ENCODE data around the gene SH3BP1.
A peak's percentile ranks its signal among the peaks of the same experiment; 100 is the strongest.

The SH3BP1 gene

GRCh38 chr22:37697538-37697835 is 58.0 kb downstream of the SH3BP1 start:
- ChIA-PET CTCF (interaction anchor here (0.8 to 5.5 kb wide), 11 partner anchors 9 to 69 kb away, joined by 3 to 69 read pairs (median 5); no protein-coding TSS in a partner anchor), POLR2A (interaction anchor here (0.6 to 0.7 kb wide), 2 partner anchors 43 to 1620 kb away, joined by 3 read pairs; no protein-coding TSS in a partner anchor)
- no peak for DNase-seq (ENCODE audit: low read depth, low spot score)

GRCh38 chr22:37701141-37701786 is 61.8 kb downstream of the SH3BP1 start:
- POLR2A ChIA-PET, result no interaction called here
- no peak for TF ChIP-seq CTCF (IDR thresholded peaks at IDR 0.05; ENCODE audit: insufficient read depth, low read length, missing control alignments)
- no peak overlapping the region for H3K4me3 ChIP-seq (ENCODE audit: low read depth, low read length)
- CTCF ChIA-PET, result no interaction called here
- no peak for DNase-seq (ENCODE audit: low read depth, low spot score)

More at GRCh38 chr22:37697538-37697835, 58.0 kb downstream of the SH3BP1 start:
- TF ChIP-seq CTCF (IDR thresholded peaks at IDR 0.05; ENCODE audit: insufficient read depth, low read length, missing control alignments), result no peak
- peak overlapping the region; percentile 64 for H3K4me3 ChIP-seq (ENCODE audit: low read depth, low read length)

GRCh38 chr22:37703906-37704305 is 64.4 kb downstream of the SH3BP1 start:
- CTCF ChIA-PET, result interaction anchor here (1.1 to 2.1 kb wide), 3 partner anchors 22 to 97 kb away, joined by 3 to 9 read pairs (median 4); no protein-coding TSS in a partner anchor
- no peak overlapping the region for H3K4me3 ChIP-seq (ENCODE audit: low read depth, low read length)
- POLR2A ChIA-PET, result interaction anchor here (1.7 kb wide), 1 partner anchor 29 kb away, joined by 3 read pairs; the partner anchor contains the start of gene LGALS1
- TF ChIP-seq CTCF (IDR thresholded peaks at IDR 0.05; ENCODE audit: insufficient read depth, low read length, missing control alignments), result no peak
- no peak for DNase-seq (ENCODE audit: low read depth, low spot score)

GRCh38 chr22:37704645-37705044 is 65.2 kb downstream of the SH3BP1 start:
- DNase-seq (ENCODE audit: low read depth, low spot score), result no peak
- ChIA-PET POLR2A (interaction anchor here (1.7 kb wide), 1 partner anchor 30 kb away, joined by 3 read pairs; the partner anchor contains the start of gene LGALS1), CTCF (interaction anchor here (2.1 kb wide), 1 partner anchor 62 kb away, joined by 9 read pairs; no protein-coding TSS in a partner anchor)
- TF ChIP-seq CTCF (IDR thresholded peaks at IDR 0.05; ENCODE audit: insufficient read depth, low read length, missing control alignments), result no peak
- H3K4me3 ChIP-seq (ENCODE audit: low read depth, low read length), result no peak overlapping the region

GRCh38 chr22:37705205-37705604 is 65.7 kb downstream of the SH3BP1 start:
- POLR2A ChIA-PET, result interaction anchor here (1.7 kb wide), 1 partner anchor 30 kb away, joined by 3 read pairs; the partner anchor contains the start of gene LGALS1
- no peak for DNase-seq (ENCODE audit: low read depth, low spot score)
- H3K4me3 ChIP-seq (ENCODE audit: low read depth, low read length), result no peak overlapping the region
- CTCF ChIA-PET, result interaction anchor here (2.1 kb wide), 1 partner anchor 62 kb away, joined by 9 read pairs; no protein-coding TSS in a partner anchor
- TF ChIP-seq CTCF (IDR thresholded peaks at IDR 0.05; ENCODE audit: insufficient read depth, low read length, missing control alignments), result no peak

Data from AG04449 (cell line).